HG03520 (cell line): ENCODE data around the gene MCTS1.
A peak's percentile ranks its signal among the peaks of the same experiment; 100 is the strongest.
"Not testable (repeated sequence)": the region's sequence is repeated elsewhere in the genome, so short reads cannot be mapped to it uniquely, and the experiment has no call there.

ENCODE experiments used
- ATAC-seq: cut with Tn5 transposase; IDR thresholded peaks from one replicate; pipeline ENCODE4 v1.9.1; 2021; ENCODE audit warnings: mild to moderate bottlenecking, moderate library complexity; ENCODE audit not compliant: unreplicated experiment

The MCTS1 gene

DNA sequence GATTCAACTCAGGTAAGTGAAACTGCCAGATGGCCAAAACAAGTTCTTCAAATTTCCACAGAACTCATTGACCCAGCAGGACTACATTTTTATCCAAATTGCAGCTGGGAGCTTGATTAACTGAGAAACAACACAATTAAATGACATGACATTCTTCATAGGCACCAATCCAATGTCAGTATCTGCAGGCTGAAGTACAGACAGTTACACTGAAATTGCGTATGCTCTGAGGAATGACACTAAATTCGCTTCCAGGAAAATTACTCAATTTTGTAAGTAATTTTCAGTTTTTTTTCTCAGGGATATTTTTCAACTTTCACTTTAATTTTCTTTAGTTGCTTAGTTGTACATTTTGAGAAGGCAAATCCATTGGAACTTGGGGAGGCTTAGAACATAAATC lies 21.5 kb downstream of the MCTS1 start:
- ATAC-seq = no peak

DNA sequence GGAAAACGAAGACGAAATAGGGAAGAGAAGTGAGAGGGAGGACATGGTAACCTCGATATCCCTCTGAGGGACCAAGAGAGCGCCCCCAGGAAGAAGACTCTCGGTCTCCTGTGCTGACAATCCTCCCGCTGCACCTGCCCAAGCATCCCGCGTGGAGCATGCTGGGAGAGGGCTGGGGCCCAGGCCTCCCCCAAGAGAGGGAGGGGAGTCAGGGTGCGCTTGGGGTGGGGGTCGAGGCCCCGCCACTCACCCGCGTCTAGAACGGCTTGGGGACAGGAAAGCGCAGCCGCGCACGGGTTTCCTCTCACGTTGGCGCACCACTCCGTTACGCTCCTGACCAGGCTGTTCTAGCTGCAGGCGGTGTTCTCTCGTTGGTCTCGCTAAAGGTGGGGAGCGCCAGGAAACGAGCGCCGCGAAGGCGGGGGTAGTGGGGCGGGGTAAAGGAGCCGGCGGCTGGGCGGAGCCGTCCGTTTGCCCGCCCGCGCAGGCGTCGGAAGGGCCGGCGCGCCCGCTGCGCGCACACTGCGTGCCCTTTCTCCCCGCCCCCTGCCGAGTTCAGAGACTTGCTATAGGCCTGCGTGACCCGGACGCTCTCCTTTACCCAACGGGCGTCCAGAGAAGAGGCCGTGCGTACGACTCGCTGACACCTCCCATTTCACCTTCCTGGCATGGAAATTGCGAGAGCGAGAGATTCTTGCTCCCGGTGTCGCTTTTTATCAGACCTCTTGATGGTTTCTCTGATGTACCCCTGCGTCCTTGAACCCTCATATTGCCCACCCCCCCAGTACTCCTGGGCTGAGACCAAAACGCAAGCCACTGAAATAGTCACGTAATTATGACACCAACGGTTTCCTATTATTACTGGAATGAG lies 26.0 kb downstream of the MCTS1 start, which contains the start of gene C1GALT1C1:
C1GALT1C1 (minus strand) TSS at position 388 of the 871 bp plus-strand sequence. CDS start 2,888 bp downstream, outside the sequence.
- ATAC-seq = peak; percentile 93

DNA sequence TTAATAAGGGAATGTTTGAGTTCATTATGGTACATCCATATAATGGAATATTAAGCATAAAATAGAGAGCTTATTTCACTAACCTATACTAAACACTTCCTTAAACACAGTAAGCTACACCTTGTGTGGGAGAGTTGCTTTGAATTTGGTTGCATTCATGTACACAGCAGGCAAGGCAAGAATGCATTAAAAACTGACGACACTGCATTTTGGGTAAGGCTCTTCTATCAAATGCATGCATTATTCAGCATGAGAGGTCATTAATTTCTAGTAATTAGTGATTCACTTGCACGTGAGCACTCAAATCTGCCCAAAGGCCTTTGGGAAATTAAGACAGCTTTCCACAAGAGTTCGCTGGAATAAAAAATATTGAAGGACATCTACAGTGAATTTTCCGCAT lies 34.7 kb downstream of the MCTS1 start:
- ATAC-seq = no peak

DNA sequence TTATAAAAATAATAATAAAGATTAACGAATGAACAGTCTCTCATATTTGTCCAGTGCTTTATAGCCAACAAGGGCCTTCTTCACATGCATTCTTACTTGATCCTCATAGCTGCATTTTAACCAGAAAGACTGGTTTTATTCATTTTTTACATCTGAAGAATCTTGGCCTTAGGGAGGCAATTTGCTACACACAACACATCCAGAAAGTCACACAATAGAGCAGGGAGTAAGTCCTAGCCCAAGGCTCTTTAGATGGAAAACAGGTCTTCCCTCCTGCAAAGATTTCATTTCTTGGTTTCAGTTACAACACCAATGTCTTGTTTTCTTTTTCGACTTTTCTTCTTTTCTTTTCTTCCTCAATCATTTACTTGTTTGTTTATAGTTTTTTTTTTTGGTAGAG lies 39.0 kb downstream of the MCTS1 start:
- ATAC-seq = no peak

- ATAC-seq = no peak
Observed at GRCh38 chrX:120647127-120647526, 43.2 kb downstream of the MCTS1 start.

DNA sequence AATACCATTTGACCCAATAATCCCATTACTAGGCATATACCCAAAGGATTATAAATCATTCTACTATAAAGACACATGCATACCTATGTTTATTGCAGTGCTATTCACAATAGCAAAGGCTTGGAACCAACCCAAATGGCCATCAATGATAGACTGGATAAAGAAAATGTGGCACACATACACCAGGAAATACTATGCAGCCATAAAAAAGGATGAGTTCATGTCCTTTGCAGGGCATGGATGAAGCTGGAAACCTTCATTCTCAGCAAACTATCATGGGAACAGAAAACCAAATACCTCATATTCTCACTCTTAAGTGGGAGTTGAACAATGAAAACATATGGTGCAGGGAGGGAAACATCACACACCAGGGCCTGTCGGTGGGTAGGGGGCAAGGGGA lies 48.4 kb downstream of the MCTS1 start:
- ATAC-seq = not testable (repeated sequence)

- ATAC-seq = no peak
Observed at GRCh38 chrX:120653000-120653399, 49.1 kb downstream of the MCTS1 start.

GRCh38 chrX:120660637-120661036 lies 56.7 kb downstream of the MCTS1 start:
- no peak for ATAC-seq
